ENCODE results near the gene TNK2. TPM values are rescaled to one million over a fixed set of nuclear protein-coding genes. Genes with fewer than 3 reads are reported as not detected.

The TNK2 gene
- total and polyA plus RNA-seq, 2 of the 8 experiments (the other 6 are each of a cell fraction or from before 2014, with no cell fraction given), result 10.4 to 33.9 TPM

GRCh38 chr3:195865752-195866151 is 42.6 kb downstream of the TNK2 start (continued):
- TF ChIP-seq CTCF (IDR thresholded peaks at IDR 0.05; ENCODE audit: control extremely low read depth in 1 of 3, insufficient read depth in 1 of 3, low read depth in 1 of 3, low read length in 3 of 3), result no peak
- no peak for TF ChIP-seq TAF1 (IDR thresholded peaks at IDR 0.05; ENCODE audit: low read depth, low read length)
- no peak for TF ChIP-seq JUND (IDR thresholded peaks at IDR 0.05; ENCODE audit: low read length)
- no peak for TF ChIP-seq CREB1 (IDR thresholded peaks at IDR 0.05)
- TF ChIP-seq RFX5 (IDR thresholded peaks at IDR 0.05; ENCODE audit: borderline replicate concordance, low read depth, low read length), result no peak
- no peak for TF ChIP-seq SP1 (IDR thresholded peaks at IDR 0.05; ENCODE audit: low read depth, low read length)
- TF ChIP-seq CHD1 (IDR thresholded peaks at IDR 0.05; ENCODE audit: low read depth, low read length), result no peak
